ENCODE results near the gene C1orf141.
"Not testable (repeated sequence)": the region's sequence is repeated elsewhere in the genome, so short reads cannot be mapped to it uniquely, and the experiment has no call there.

C1orf141 gene

GRCh38 chr1:67088440-67088839 is 46.3 kb downstream of the C1orf141 start:
- TF ChIP-seq ZFX (IDR thresholded peaks at IDR 0.05) (no peak), CTCF (conservative IDR thresholded peaks at IDR 0.05) (no peak)
- H3K27ac ChIP-seq: no peak overlapping the region

- TF ChIP-seq CTCF (conservative IDR thresholded peaks at IDR 0.05) (no peak), ZFX (IDR thresholded peaks at IDR 0.05) (no peak)
- H3K27ac ChIP-seq: no peak overlapping the region
Measured at GRCh38 chr1:67085326-67085725, 49.4 kb downstream of the C1orf141 start.

GRCh38 chr1:67084765-67085318 is 49.9 kb downstream of the C1orf141 start:
- TF ChIP-seq ZFX (IDR thresholded peaks at IDR 0.05) (no peak), CTCF (conservative IDR thresholded peaks at IDR 0.05) (no peak)
- H3K27ac ChIP-seq: no peak overlapping the region

GRCh38 chr1:67078291-67078690 is 56.5 kb downstream of the C1orf141 start:
- H3K27ac ChIP-seq: no peak overlapping the region
- TF ChIP-seq ZFX (IDR thresholded peaks at IDR 0.05): no peak
- no peak for TF ChIP-seq CTCF (conservative IDR thresholded peaks at IDR 0.05)

- no peak for TF ChIP-seq ZFX (IDR thresholded peaks at IDR 0.05)
- no peak for TF ChIP-seq CTCF (conservative IDR thresholded peaks at IDR 0.05)
- H3K27ac ChIP-seq: no peak overlapping the region
Measured at GRCh38 chr1:67077593-67077992, 57.2 kb downstream of the C1orf141 start.

- H3K27ac ChIP-seq: no peak overlapping the region
- TF ChIP-seq CTCF (conservative IDR thresholded peaks at IDR 0.05) (no peak), ZFX (IDR thresholded peaks at IDR 0.05) (no peak)
Measured at GRCh38 chr1:67072749-67073148, 62.0 kb downstream of the C1orf141 start.

- not testable (repeated sequence) for H3K27ac ChIP-seq
Measured at GRCh38 chr1:67067655-67068054, 67.1 kb downstream of the C1orf141 start.

- TF ChIP-seq CTCF (conservative IDR thresholded peaks at IDR 0.05) (no peak), ZFX (IDR thresholded peaks at IDR 0.05) (no peak)
- no peak overlapping the region for H3K27ac ChIP-seq
Measured at GRCh38 chr1:67062412-67062811, 72.4 kb downstream of the C1orf141 start.

Data from C4-2B (cell line).